NCI-H146 (cell line): ENCODE measurements around the gene UGGT2.

Source experiments
- DNase-seq: peaks from one replicate; lab custom pipeline; 2025; lab: John Stamatoyannopoulos, UW

Gene UGGT2, protein sequence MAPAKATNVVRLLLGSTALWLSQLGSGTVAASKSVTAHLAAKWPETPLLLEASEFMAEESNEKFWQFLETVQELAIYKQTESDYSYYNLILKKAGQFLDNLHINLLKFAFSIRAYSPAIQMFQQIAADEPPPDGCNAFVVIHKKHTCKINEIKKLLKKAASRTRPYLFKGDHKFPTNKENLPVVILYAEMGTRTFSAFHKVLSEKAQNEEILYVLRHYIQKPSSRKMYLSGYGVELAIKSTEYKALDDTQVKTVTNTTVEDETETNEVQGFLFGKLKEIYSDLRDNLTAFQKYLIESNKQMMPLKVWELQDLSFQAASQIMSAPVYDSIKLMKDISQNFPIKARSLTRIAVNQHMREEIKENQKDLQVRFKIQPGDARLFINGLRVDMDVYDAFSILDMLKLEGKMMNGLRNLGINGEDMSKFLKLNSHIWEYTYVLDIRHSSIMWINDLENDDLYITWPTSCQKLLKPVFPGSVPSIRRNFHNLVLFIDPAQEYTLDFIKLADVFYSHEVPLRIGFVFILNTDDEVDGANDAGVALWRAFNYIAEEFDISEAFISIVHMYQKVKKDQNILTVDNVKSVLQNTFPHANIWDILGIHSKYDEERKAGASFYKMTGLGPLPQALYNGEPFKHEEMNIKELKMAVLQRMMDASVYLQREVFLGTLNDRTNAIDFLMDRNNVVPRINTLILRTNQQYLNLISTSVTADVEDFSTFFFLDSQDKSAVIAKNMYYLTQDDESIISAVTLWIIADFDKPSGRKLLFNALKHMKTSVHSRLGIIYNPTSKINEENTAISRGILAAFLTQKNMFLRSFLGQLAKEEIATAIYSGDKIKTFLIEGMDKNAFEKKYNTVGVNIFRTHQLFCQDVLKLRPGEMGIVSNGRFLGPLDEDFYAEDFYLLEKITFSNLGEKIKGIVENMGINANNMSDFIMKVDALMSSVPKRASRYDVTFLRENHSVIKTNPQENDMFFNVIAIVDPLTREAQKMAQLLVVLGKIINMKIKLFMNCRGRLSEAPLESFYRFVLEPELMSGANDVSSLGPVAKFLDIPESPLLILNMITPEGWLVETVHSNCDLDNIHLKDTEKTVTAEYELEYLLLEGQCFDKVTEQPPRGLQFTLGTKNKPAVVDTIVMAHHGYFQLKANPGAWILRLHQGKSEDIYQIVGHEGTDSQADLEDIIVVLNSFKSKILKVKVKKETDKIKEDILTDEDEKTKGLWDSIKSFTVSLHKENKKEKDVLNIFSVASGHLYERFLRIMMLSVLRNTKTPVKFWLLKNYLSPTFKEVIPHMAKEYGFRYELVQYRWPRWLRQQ (N-terminal part only)

GRCh38 chr13:96053003-96053703 is at the start of gene UGGT2:
Gene UGGT2 (minus strand): TSS chr13:96053401. CDS start chr13:96053312, 89 bp downstream.
- peak; percentile 97 for DNase-seq

- no peak for DNase-seq
Observed at GRCh38 chr13:96100457-96101220, 47.4 kb upstream of the UGGT2 start.

DNA sequence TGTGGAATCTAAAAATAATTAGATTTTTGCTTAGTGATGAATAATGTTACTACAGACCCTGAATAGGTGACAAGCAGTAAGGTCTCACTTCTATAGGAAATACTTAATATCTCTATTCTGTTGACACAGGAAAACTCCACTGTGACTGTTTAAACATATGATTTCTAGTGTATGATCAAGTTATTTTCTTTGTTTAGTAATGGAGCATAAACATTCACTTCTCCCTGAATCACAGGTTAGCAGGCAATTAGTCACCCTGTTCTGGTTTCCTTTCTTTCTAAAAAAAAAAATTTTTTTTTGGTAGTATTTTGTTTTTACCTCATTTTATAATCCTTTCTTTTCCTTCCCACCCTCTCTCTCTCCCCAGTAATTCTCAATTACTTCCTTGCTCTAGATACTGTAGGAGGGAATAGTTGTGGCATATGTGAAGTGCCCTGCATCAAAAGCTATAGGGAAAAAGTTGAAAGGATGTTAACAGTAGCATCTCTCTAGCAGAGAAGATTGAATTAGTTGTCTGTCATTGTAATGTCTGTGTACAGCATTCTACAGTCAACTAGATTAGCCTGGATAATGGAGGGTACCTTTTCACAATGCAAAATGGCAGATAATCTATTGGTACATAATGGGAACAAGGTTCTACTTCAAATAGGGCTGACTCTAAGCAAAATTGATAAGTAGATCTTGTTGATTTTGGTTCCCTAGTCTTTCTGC is 40.2 kb upstream of the UGGT2 start:
- no peak for DNase-seq

DNA sequence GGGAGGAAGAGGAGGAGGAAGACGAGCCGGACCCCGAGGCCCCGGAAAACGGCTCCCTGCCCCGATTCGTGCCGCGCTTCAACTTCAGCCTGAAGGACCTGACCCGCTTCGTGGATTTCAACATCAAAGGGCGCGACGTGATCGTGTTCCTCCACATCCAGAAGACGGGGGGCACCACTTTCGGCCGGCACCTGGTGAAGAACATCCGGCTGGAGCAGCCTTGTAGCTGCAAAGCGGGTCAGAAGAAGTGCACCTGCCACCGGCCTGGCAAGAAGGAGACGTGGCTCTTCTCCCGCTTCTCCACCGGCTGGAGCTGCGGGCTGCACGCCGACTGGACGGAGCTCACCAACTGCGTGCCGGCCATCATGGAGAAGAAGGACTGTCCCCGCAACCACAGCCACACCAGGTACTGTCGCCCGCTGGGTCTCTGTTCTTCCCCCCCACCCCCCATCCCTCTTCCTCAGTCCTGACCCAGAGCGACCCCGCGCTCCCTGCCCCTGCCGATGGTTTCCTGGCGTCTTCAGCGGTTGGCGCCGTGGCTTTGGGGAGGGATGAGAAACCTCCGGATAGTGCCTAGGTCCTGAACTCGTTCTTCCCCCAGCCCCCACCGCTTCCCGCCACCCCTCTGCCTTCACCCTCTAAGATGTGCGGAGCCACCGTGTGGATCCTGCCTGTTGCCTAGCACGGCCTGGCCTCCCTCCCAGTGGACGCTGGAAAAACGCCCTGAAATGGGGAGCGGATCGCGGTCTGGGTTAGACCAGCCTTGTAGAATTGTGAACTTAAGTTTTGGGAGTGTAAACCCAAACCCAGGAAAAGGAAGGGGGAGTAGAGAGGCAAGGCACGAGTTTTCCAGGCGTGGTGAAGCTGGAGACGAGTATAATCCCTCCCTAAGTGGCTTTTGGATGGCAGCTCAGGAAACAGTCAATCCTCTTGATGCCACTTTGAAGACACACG is 38.2 kb upstream of the UGGT2 start:
- DNase-seq: peak; percentile 38

GRCh38 chr13:96090240-96091101 is 37.3 kb upstream of the UGGT2 start:
- peak; percentile 53 for DNase-seq

GRCh38 chr13:96089749-96090239 is 36.6 kb upstream of the UGGT2 start, which contains the start of gene HS6ST3:
Gene HS6ST3 (plus strand): TSS chr13:96090107.
- DNase-seq: peak; percentile 60

- no peak for DNase-seq
Observed at GRCh38 chr13:96089139-96089538, 35.9 kb upstream of the UGGT2 start.

GRCh38 chr13:96086736-96087135 is 33.5 kb upstream of the UGGT2 start:
- DNase-seq: no peak

DNA sequence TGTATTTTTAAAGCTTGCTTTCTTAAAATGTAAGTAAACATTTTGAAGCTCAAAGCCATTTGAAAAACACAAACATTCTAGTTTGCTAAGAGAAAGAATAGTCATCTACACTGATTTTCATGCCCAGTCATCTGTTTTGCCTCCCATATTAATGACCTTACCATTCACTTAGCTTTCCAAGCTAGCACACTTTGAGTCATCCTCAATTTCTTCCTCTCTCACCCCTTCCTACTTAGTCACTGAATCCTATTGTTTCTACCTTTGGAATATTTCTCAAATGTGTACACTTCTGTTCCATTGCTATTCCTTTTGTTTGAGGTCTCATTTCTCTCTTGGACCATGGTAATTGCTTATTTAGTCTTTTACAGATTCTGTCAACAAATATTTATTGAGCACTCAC is 29.4 kb upstream of the UGGT2 start:
- DNase-seq: no peak

GRCh38 chr13:96081888-96082287 is 28.7 kb upstream of the UGGT2 start:
- no peak for DNase-seq

DNA sequence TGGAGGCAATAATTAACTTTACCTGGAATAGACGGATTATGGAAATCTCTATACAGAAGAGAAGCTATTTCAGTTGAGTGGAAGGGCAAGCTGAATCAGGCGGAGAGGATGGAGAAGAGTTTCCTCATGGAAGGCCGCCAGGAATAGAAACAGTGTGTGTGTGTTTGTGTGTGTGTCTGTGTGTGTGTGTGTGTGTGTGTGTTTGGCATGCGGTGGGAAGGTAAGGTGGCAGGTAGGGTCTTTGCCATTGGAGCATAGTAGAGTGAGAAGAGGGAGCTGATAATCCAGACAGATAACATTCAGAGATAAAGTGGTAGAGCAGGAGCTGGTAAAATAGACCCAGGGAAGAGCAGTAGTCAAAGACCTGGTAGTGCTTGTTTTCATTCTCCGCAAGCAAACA is 27.5 kb upstream of the UGGT2 start:
- no peak for DNase-seq

GRCh38 chr13:96075953-96076543 is 22.8 kb upstream of the UGGT2 start:
- DNase-seq: no peak

GRCh38 chr13:96072392-96072791 is 19.2 kb upstream of the UGGT2 start:
- no peak for DNase-seq

DNA sequence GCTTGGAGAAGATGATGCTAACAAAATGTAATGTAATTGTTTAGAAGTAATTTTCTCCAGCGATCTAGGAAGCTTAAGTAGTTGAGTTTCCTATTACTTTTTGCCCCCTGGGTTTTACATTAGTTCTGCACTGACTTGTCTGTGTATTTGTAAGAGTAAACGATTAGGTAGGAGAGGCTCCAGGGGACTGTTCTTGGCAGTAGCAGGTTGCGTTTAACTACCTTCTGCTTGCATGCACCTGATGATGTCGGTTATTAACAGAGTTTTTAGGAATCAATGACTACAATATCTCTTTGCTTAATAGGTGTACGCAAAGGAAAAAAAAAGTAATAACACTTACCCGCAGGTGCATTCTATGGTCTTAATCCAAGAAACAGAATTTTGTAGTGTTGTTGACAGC is 18.3 kb upstream of the UGGT2 start:
- DNase-seq: no peak

DNA sequence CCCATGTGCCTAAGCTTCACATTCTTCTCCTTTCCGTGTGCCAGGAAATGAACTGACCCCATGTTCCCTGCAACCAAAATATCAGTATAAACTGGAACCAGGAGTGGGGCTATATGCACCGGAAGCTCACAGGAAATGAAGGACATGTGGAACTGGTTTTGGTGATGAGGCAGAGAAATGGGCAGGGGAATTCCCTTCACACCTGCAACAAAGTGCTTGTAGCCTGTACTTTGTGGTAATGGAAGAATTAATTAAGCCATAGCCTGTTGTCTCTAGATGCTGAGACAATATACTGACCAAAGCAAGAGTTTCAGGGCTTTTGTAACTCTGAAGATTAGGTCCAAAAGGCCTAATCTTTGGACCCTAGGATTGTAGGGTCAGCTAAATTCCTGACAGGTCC is 15.5 kb upstream of the UGGT2 start:
- DNase-seq: no peak

DNA sequence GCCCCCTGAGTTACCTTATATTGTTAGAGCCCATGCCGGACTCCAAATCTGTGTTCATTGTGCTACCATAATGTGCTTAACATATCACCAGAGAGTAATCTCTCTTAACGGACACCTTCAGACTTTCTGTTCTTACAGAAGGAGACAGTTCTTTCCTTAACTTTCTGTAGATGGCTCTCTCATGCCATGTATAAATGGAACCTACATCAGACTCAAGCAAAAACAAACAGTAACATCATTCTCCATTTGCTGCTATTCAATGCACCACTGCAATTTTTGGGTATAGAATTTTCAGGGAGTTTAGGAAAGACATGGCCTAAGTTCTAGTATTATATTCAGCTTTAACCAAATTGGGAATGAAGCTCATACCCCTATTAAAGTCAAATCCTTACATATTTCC is 12.6 kb upstream of the UGGT2 start:
- no peak for DNase-seq

DNA sequence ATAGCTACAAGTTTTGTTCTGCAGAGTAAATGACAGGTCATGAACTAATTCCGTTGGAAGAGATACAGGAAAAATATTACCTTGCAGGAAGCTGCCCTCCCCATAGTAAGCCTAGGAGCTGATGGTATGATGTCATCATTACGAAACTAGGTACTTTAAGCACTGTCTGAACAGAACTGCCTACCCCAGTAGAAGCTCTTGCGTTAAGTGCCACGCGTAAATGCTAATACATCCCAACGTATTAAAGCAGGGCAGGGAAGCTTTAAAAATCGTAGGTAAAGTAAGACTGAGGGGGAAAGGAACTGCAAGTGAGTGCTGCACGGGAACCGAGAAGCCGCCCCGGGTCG is 572 bp downstream of the UGGT2 start:
- peak; percentile 59 for DNase-seq
